HepG2 (cell line): ENCODE results near the gene CSF3R.

ENCODE experiments used
- CHD4 ChIP-seq: fragments of 200-600 bp; sonication (generic); IDR thresholded peaks from 2 replicates; pipeline ENCODE4 v1.7.0; 2017; ENCODE audit warnings: mild to moderate bottlenecking, low read length, borderline replicate concordance
- SOX13 ChIP-seq, 3 experiments: fragments of 450-650 bp in 1 of 3; sonication (generic) in 1 of 3; formaldehyde crosslinking in 1 of 3; IDR thresholded peaks in 2 of 3; conservative IDR thresholded peaks in 1 of 3; 2 replicates each; pipeline versions ENCODE4 v1.5.0 to v1.6.1; 2016 to 2020; ENCODE audit warnings: antibody characterized with exemption in 1 of 3, mild to moderate bottlenecking in 1 of 3, missing compliant biosample characterization in 1 of 3, missing genetic modification reagents in 1 of 3, moderate library complexity in 1 of 3
- TAF1 ChIP-seq: sonication (generic); formaldehyde crosslinking; IDR thresholded peaks from 2 replicates; pipeline ENCODE4 v1.4.0; 2020; ENCODE audit warnings: missing genetic modification reagents
- ZC3H13 ChIP-seq: sonication (generic); formaldehyde crosslinking; IDR thresholded peaks from 2 replicates; pipeline ENCODE4 v1.8.1; 2023; ENCODE audit warnings: mild to moderate bottlenecking, missing genetic modification reagents, moderate library complexity
- ZFP1 ChIP-seq: IDR thresholded peaks from 2 replicates; pipeline ENCODE4 v1.6.1; 2016
- TF ChIP-seq, protein P1 (sequence below): sonication (generic); formaldehyde crosslinking; IDR thresholded peaks from 2 replicates; pipeline ENCODE4 v1.5.0; 2020; ENCODE audit warnings: mild to moderate bottlenecking, missing genetic modification reagents, moderate library complexity

DNA sequence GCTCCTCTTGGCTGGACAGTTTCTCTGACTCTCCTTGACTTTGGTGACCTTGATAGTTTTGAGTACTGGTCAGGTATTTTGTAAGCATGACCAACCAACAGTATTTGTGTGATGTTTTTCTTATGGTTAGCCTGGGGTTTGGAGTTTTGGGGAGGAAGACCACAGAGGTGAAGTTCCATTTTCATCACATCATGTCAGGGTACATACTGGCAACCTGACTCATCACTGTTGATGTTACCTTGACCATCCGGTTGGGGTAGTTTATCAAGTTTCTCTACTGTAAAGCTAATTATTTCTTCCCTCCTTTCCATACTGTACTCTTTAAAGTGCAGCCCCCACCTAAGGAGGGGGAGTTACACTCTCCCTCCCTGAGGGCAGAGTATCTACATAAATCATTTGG is 45.9 kb downstream of the CSF3R start:
- TF ChIP-seq CHD4 (no peak), ZFP1 (CRISPR knock-in tag) (no peak), TAF1 (CRISPR knock-in tag) (no peak), ZC3H13 (CRISPR knock-in tag) (no peak), SOX13 (IDR thresholded peaks at IDR 0.05) (no peak), SOX13 (CRISPR knock-in tag; conservative IDR thresholded peaks at IDR 0.05 in 1 of 2, IDR thresholded peaks at IDR 0.05 in 1 of 2) (no peak)
- TF ChIP-seq, protein P1, sequence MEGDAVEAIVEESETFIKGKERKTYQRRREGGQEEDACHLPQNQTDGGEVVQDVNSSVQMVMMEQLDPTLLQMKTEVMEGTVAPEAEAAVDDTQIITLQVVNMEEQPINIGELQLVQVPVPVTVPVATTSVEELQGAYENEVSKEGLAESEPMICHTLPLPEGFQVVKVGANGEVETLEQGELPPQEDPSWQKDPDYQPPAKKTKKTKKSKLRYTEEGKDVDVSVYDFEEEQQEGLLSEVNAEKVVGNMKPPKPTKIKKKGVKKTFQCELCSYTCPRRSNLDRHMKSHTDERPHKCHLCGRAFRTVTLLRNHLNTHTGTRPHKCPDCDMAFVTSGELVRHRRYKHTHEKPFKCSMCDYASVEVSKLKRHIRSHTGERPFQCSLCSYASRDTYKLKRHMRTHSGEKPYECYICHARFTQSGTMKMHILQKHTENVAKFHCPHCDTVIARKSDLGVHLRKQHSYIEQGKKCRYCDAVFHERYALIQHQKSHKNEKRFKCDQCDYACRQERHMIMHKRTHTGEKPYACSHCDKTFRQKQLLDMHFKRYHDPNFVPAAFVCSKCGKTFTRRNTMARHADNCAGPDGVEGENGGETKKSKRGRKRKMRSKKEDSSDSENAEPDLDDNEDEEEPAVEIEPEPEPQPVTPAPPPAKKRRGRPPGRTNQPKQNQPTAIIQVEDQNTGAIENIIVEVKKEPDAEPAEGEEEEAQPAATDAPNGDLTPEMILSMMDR (CRISPR knock-in tag), result no peak
